ENCODE results near the gene DNTT.

Gene DNTT

GRCh38 chr10:96387161-96387560 lies 82.9 kb downstream of the DNTT start:
- DNase-seq: no peak

GRCh38 chr10:96387601-96388000 lies 83.4 kb downstream of the DNTT start:
- DNase-seq: no peak
